Psoas muscle (tissue), 8 donors: ENCODE data around the gene C8A. TPM values are rescaled to one million over a fixed set of nuclear protein-coding genes. Genes with fewer than 3 reads are reported as not detected.

Source experiments
- ATAC-seq, 4 donors: fragments of 200-7000 bp; cut with Tn5 transposase; one replicate each; pipeline ENCODE4 v1.9.1; 2020; ENCODE audit warnings: moderate library complexity in 3 of 4, mild to moderate bottlenecking in 2 of 4
- DNase-seq, 2 donors: peaks; one replicate each; pipeline ENCODE4 v3.0.0-alpha.2; 2020
- H3K27ac ChIP-seq: fragments of 200-600 bp; one replicate; pipeline ENCODE4 v1.8.0; 2022
- H3K27me3 ChIP-seq, 3 donors: fragments of 200-600 bp in 1 of 3; one replicate each; pipeline versions ENCODE4 v1.6.1 to v1.8.0; 2013 to 2022; ENCODE audit warnings: low read length in 2 of 3, mild to moderate bottlenecking in 2 of 3, moderate library complexity in 1 of 3; ENCODE audit not compliant: insufficient read depth in 3 of 3
- H3K36me3 ChIP-seq, 2 donors: fragments of 200-600 bp in 1 of 2; one replicate each; pipeline versions ENCODE4 v1.6.1 to v1.8.0; 2013 to 2022; ENCODE audit warnings: low read depth in 1 of 2, mild to moderate bottlenecking in 1 of 2, moderate library complexity in 1 of 2; ENCODE audit not compliant: insufficient read depth in 1 of 2
- H3K4me1 ChIP-seq: fragments of 200-600 bp; one replicate; pipeline ENCODE4 v1.8.0; 2022
- H3K4me3 ChIP-seq: fragments of 200-600 bp; one replicate; pipeline ENCODE4 v1.8.0; 2022; ENCODE audit warnings: mild to moderate bottlenecking
- H3K9me3 ChIP-seq: fragments of 200-600 bp; one replicate; pipeline ENCODE4 v1.8.0; 2022
- WGBS, 3 donors: extraction: QIAGEN DNeasy Blood & Tissue Kit; methylation state at CpG; one replicate each; pipeline versions ENCODE4 v1.1.6 to v1.1.7; 2013; 5-methylcytosine and 5-hydroxymethylcytosine counted together
- intact Hi-C, 2 donors: fragments of 100-400 bp; cut with DNase I; formaldehyde crosslinking; loops; one replicate each; pipeline versions ENCODE4 v1.11.0 to v1.14.2; 2022
- polyA plus RNA-seq, 3 donors: library from polyadenylated mRNA; stranded (reverse); fragments of 200-250 nt; gene quantifications; one replicate each; pipeline ENCODE4 v1.2.3, GENCODE V29; 2013
- total RNA-seq, 4 donors: library from RNA; stranded (reverse); fragmentation: NEBNext Ultra II Directional in 2 of 4; extraction: Animal tissue kit (Norgen Biotek cat#: 25700) in 2 of 4; gene quantifications; one replicate each; pipeline versions ENCODE4 v1.2.1 to v1.2.4, GENCODE V29; 2021 to 2023
- TF ChIP-seq, protein P1 (sequence below): fragments of 200-600 bp; IDR thresholded peaks from one replicate; pipeline ENCODE4 v1.8.0; 2022; ENCODE audit warnings: antibody characterized with exemption
- donor health status: healthy with polysubstance abuse.
- donor health status: DM: no; HTN: no; CAD: no; lungs with moderate emphysema.
- donor health status: Bipolar disorder and iron deficiency.
- donor health status: healthy.
- donor health status: DM: yes; HTN: yes; CAD: no.
- donor health status: DM: no; HTN: no; CAD: no.
- donor health status: DM: no; HTN: no; CAD: no.
- donor health status: DM: yes; HTN: yes; CAD: no.

The C8A gene
- total and polyA plus RNA-seq, 7 donors: not detected

DNA sequence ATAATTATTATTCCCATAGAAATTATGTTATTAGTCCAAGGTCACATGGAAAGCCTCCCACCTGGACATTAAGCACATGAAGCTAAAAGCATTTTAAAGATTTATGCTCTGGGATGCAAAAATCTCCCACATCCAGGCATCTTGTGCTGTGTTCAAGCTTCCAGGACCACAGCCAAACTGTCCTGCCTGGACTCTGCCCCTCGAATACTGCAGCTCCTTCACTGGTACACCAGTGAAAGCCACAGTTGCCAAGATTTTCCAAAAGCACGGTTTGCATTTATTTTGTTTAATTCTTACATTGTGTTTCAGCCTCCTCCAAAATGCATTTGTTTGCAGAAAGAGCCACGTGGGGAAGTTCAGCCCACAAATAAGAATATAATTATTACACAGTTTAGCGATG is 72.6 kb downstream of the C8A start:
- H3K36me3 ChIP-seq: no peaks in the 10 kb centered on the region
- no peak for DNase-seq
- H3K9me3 ChIP-seq: no peaks in the 10 kb centered on the region
- no peaks in the 10 kb centered on the region for H3K4me1 ChIP-seq
- no peak overlapping the region for H3K4me3 ChIP-seq
- ATAC-seq: no peak
- intact Hi-C loops: no loop called here
- TF ChIP-seq, protein P1, sequence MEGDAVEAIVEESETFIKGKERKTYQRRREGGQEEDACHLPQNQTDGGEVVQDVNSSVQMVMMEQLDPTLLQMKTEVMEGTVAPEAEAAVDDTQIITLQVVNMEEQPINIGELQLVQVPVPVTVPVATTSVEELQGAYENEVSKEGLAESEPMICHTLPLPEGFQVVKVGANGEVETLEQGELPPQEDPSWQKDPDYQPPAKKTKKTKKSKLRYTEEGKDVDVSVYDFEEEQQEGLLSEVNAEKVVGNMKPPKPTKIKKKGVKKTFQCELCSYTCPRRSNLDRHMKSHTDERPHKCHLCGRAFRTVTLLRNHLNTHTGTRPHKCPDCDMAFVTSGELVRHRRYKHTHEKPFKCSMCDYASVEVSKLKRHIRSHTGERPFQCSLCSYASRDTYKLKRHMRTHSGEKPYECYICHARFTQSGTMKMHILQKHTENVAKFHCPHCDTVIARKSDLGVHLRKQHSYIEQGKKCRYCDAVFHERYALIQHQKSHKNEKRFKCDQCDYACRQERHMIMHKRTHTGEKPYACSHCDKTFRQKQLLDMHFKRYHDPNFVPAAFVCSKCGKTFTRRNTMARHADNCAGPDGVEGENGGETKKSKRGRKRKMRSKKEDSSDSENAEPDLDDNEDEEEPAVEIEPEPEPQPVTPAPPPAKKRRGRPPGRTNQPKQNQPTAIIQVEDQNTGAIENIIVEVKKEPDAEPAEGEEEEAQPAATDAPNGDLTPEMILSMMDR: no peak
- no peak overlapping the region for H3K27ac ChIP-seq
- WGBS, 3 donors: 58 to 68% (median 66%) methylated on average over 4 of the region's 4 CpGs
- no peaks in the 10 kb centered on the region for H3K27me3 ChIP-seq

DNA sequence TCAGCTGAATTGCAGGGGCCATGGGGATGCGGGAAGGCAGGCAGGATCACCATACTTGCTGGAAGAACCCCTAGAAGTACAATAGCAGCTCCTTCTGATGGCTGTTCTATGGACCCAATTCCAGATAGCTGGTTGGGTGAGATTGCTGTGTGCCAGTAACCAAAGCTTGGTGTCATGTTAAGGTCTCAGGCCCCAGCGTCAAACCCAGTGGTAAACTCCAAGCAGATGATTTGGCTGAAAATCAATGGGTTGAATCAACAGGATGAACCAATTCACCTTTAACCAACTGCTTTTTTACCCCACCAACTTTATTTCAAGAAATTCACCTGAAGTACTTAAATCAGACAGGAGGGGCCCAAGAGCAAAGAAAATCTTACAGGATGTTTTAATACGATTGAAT is 73.4 kb downstream of the C8A start:
- Histone ChIP-seq H3K27me3 (no peaks in the 10 kb centered on the region), H3K36me3 (no peaks in the 10 kb centered on the region), H3K27ac (no peak overlapping the region), H3K4me1 (no peaks in the 10 kb centered on the region), H3K4me3 (no peak overlapping the region), H3K9me3 (no peaks in the 10 kb centered on the region)
- DNase-seq (no peak), ATAC-seq (no peak)
- 88 to 90% (median 89%) methylated on average over 3 of the region's 3 CpGs for WGBS, 3 donors
- TF ChIP-seq, protein P1: no peak
- intact Hi-C loops: no loop called here

DNA sequence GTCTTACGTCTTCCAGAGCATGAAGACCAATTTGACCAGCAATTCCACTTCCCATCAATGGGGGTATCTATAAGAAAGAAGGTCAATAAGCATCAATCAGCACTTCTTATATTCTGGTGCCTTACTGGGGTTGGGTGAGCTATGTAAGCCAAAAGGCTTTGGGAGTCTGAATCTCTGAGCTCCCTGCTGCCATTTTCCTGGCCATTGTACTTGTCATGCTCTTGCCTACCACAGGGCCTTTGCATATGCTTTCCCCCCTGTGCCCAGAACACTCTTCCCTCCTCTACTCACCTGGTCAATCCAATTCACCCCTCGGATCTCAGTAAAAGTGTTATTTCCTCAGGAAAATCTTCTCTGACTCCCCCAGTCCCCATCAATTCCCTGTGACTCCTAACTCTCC is 74.9 kb downstream of the C8A start:
- WGBS, 3 donors: 84 to 94% (median 86%) methylated on average over 2 of the region's 2 CpGs
- no peaks in the 10 kb centered on the region for H3K4me1 ChIP-seq
- intact Hi-C loops: no loop called here
- no peaks in the 10 kb centered on the region for H3K27me3 ChIP-seq
- H3K4me3 ChIP-seq: no peak overlapping the region
- TF ChIP-seq, protein P1: no peak
- no peak for DNase-seq
- H3K9me3 ChIP-seq: no peaks in the 10 kb centered on the region
- H3K27ac ChIP-seq: no peak overlapping the region
- no peak for ATAC-seq
- no peaks in the 10 kb centered on the region for H3K36me3 ChIP-seq

DNA sequence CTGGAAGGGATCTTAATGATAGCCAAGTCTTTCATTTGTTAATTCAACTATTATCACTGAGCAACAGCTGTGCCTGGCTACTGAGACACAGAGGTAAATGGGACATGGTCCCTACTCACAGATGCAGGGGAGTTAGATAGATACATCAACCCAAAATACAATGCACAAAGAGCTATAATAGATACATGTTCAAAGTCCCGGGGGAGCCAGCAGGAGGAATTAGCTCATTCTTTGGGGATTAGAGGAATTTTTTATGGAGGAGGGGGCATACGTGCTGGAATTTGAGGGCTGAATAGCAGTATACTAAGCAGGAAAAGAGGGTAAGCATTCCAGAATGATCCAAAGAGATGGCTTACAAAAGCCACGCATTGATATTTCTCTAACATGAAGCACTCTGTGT is 76.6 kb downstream of the C8A start:
- no peaks in the 10 kb centered on the region for H3K27me3 ChIP-seq
- no peaks in the 10 kb centered on the region for H3K36me3 ChIP-seq
- H3K4me3 ChIP-seq: no peak overlapping the region
- ATAC-seq (no peak), DNase-seq (no peak)
- no peaks in the 10 kb centered on the region for H3K9me3 ChIP-seq
- no peaks in the 10 kb centered on the region for H3K4me1 ChIP-seq
- TF ChIP-seq, protein P1: no peak
- intact Hi-C loops: no loop called here
- H3K27ac ChIP-seq: no peak overlapping the region
- WGBS, 3 donors: 22 to 39% (median 29%) methylated on average over 3 of the region's 3 CpGs

DNA sequence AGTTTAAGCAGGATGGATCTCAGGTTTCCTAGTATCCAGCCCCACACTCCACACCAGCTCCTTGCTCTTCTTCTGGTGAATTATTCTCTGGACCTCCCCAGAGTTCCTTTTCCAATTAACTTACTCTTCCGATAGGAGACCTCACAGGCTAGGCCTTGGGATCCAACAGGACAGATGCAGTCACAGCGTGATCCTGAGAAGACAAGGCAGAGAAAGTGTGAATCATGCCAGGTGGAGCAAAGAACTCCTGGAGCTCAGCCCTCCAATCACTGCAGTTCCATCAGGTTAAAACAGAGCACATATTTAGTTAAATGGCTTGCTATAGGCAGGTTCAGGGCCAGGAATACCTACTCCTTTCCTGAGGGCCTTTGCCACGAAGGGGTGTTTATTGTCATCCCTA is 77.1 kb downstream of the C8A start:
- ATAC-seq: no peak
- WGBS, 3 donors: 56 to 66% (median 60%) methylated on average over 3 of the region's 3 CpGs
- H3K27ac ChIP-seq: no peak overlapping the region
- no peaks in the 10 kb centered on the region for H3K9me3 ChIP-seq
- H3K36me3 ChIP-seq: no peaks in the 10 kb centered on the region
- TF ChIP-seq, protein P1: no peak
- H3K27me3 ChIP-seq: no peaks in the 10 kb centered on the region
- H3K4me3 ChIP-seq: no peak overlapping the region
- intact Hi-C loops: no loop called here
- DNase-seq: no peak
- H3K4me1 ChIP-seq: no peaks in the 10 kb centered on the region
